Loucy (cell line): ENCODE measurements around the gene EXOC7.
A peak's percentile ranks its signal among the peaks of the same experiment; 100 is the strongest.

Source experiments
- H2AFZ ChIP-seq: fragments of 200-600 bp; sonication (generic); 2 replicates; pipeline ENCODE4 v1.6.0; 2016; ENCODE audit warnings: antibody characterized with exemption, mild to moderate bottlenecking, low read length, moderate library complexity
- H3F3A ChIP-seq: fragments of 200-600 bp; 2 replicates; pipeline ENCODE4 v1.6.0; 2016; ENCODE audit warnings: antibody characterized with exemption, low read depth, mild to moderate bottlenecking
- H3K27me3 ChIP-seq: fragments of 200-600 bp; sonication (generic); 2 replicates; pipeline ENCODE4 v1.6.1; 2014; ENCODE audit warnings: low read length, mild to moderate bottlenecking; ENCODE audit not compliant: insufficient read depth, poor library complexity, severe bottlenecking
- H3K36me3 ChIP-seq: fragments of 200-600 bp; sonication (generic); 2 replicates; pipeline ENCODE4 v1.6.1; 2016; ENCODE audit warnings: low read length; ENCODE audit not compliant: insufficient read depth
- H3K4me1 ChIP-seq: fragments of 200-600 bp; sonication (generic); 2 replicates; pipeline ENCODE4 v1.5.1; 2014; ENCODE audit warnings: low read length, mild to moderate bottlenecking; ENCODE audit not compliant: insufficient read depth, poor library complexity, severe bottlenecking
- H3K4me2 ChIP-seq: fragments of 200-600 bp; sonication (generic); 2 replicates; pipeline ENCODE4 v1.6.0; 2014; ENCODE audit warnings: antibody characterized with exemption, low read length, low read depth, mild to moderate bottlenecking; ENCODE audit not compliant: poor library complexity, severe bottlenecking
- H3K4me3 ChIP-seq: fragments of 200-600 bp; sonication (generic); 2 replicates; pipeline ENCODE4 v1.5.1; 2014; ENCODE audit warnings: low read length, mild to moderate bottlenecking, mixed read lengths; ENCODE audit not compliant: poor library complexity, severe bottlenecking
- H3K79me2 ChIP-seq: fragments of 200-600 bp; sonication (generic); 2 replicates; pipeline ENCODE4 v1.6.1; 2014; ENCODE audit warnings: low read length; ENCODE audit not compliant: insufficient read depth
- H3K9ac ChIP-seq: fragments of 200-600 bp; sonication (generic); 2 replicates; pipeline ENCODE4 v1.6.0; 2014; ENCODE audit warnings: mild to moderate bottlenecking, low read depth, low read length, moderate library complexity; ENCODE audit not compliant: poor library complexity, severe bottlenecking
- H3K9me2 ChIP-seq: fragments of 200-600 bp; sonication (generic); replicated peaks from 2 replicates; pipeline ENCODE4 v1.6.1; 2016; ENCODE audit warnings: low read depth, low read length, mixed read lengths
- H3K9me3 ChIP-seq: fragments of 200-600 bp; sonication (generic); 2 replicates; pipeline ENCODE4 v1.6.1; 2014; ENCODE audit warnings: mild to moderate bottlenecking, antibody characterized with exemption, low read length, low read depth; ENCODE audit not compliant: insufficient read depth
- H4K20me1 ChIP-seq: fragments of 200-600 bp; sonication (generic); 2 replicates; pipeline ENCODE4 v1.6.0; 2014; ENCODE audit warnings: antibody characterized with exemption, low read length, mild to moderate bottlenecking; ENCODE audit not compliant: insufficient read depth, poor library complexity, severe bottlenecking
- CTCF ChIP-seq: fragments of 200-600 bp; sonication (generic); conservative IDR thresholded peaks from 2 replicates; pipeline ENCODE4 v1.5.1; 2014; ENCODE audit warnings: mild to moderate bottlenecking, antibody characterized with exemption, low read length
- EZH2phosphoT487 ChIP-seq: fragments of 200-600 bp; IDR thresholded peaks from 2 replicates; pipeline ENCODE4 v1.6.1; 2018; ENCODE audit warnings: antibody characterized with exemption, mild to moderate bottlenecking, moderate library complexity, borderline replicate concordance

EXOC7 gene

DNA sequence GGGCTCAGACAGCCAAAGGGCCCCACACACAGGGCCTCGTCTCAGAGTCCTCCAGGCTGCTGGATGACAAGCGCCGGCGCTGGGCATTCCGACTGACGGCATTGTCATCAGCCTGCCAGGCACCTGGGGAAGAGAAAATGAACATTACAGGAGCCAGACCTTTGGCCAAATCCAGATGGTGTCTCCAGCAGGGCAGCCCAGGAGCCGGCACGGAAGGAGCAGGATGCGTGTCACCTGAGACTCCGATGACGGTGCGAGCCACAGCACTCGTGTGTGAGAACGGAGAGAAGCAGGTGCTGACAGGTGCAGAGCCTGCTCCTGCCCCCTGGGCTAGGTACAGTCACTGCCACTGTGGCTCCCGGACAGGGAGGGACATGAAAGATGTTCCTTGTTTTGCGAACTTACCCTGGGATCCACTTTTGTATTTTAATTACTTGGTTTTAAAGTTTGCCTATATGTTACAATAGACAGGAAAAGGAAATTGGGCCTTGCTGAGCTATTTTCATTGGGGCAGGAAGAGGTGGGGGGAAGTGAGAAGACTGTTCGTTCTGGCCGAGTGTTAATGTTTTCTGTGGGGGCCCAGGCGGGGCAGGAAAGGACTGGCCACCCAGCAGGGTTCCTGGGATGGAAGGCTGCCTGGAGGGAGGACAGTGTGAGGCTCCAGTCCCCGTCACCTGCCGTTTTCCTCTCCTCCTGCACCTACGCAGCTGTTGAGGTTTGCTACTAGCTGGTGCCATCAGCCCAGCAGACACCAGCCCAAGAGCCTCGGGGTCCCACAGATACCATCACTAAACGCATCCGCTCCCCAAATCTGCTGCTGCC lies 41.9 kb upstream of the EXOC7 start:
- H2AFZ ChIP-seq = peak overlapping the region; percentile 66
- peaks cover 58% of the 10 kb centered on the region for H3K4me1 ChIP-seq
- peak overlapping the region; percentile 67 for H3K4me2 ChIP-seq
- no peaks in the 10 kb centered on the region for H4K20me1 ChIP-seq
- H3K9me3 ChIP-seq = no peaks in the 10 kb centered on the region
- no peaks in the 10 kb centered on the region for H3K79me2 ChIP-seq
- TF ChIP-seq EZH2phosphoT487 = no peak
- no peak for TF ChIP-seq CTCF
- H3K36me3 ChIP-seq = no peaks in the 10 kb centered on the region
- no peaks in the 10 kb centered on the region for H3K27me3 ChIP-seq
- H3K9me2 ChIP-seq = no peaks in the 10 kb centered on the region
- H3F3A ChIP-seq = peaks cover 13% of the 10 kb centered on the region
- peak overlapping the region; percentile 43 for H3K4me3 ChIP-seq
- peak overlapping the region; percentile 74 for H3K9ac ChIP-seq

GRCh38 chr17:76142585-76143041 lies 39.0 kb upstream of the EXOC7 start:
- Histone ChIP-seq H3K4me3 (no peak overlapping the region), H3K4me2 (no peak overlapping the region), H3K9ac (peak overlapping the region; percentile 3), H3K79me2 (no peaks in the 10 kb centered on the region), H3K36me3 (no peaks in the 10 kb centered on the region), H3K27me3 (no peaks in the 10 kb centered on the region), H4K20me1 (no peaks in the 10 kb centered on the region), H3K4me1 (peaks cover 58% of the 10 kb centered on the region), H2AFZ (no peak overlapping the region), H3F3A (peaks cover 13% of the 10 kb centered on the region), H3K9me3 (no peaks in the 10 kb centered on the region), H3K9me2 (no peaks in the 10 kb centered on the region)
- TF ChIP-seq EZH2phosphoT487 = no peak
- no peak for TF ChIP-seq CTCF

DNA sequence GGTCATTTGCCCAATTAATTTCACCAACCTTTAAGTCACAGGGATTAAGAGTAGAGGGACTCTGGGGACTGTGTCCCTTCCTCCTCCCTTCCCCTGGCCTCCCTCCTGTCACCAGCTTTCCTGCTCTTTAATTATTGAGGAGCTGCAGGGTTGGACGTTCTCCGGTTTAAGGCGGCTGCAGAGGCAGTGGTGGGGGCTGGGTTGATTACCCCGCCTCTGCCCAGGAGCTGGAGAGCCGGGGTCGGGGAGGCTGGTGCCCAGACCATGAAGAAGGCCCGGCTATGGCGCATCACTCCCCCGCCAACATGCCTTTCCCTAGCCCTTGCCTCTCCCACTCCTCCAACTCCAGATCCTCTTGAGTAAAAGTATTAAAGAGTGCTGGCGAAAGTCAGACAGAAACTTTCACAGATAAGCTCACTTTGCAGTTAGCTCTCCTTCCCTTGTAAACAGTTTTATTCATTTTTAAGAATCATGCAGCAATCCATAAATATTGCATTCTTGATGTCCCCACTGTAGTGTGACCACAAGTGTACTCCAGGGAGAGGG lies 38.5 kb upstream of the EXOC7 start:
- Histone ChIP-seq H3K36me3 (no peaks in the 10 kb centered on the region), H3K9ac (no peak overlapping the region), H4K20me1 (no peaks in the 10 kb centered on the region), H3K79me2 (no peaks in the 10 kb centered on the region), H3K9me3 (no peaks in the 10 kb centered on the region), H2AFZ (no peak overlapping the region), H3K27me3 (no peaks in the 10 kb centered on the region), H3K4me2 (no peak overlapping the region), H3K4me3 (no peak overlapping the region), H3F3A (peaks cover 13% of the 10 kb centered on the region), H3K9me2 (no peaks in the 10 kb centered on the region), H3K4me1 (peaks cover 58% of the 10 kb centered on the region)
- TF ChIP-seq CTCF = no peak
- TF ChIP-seq EZH2phosphoT487 = no peak
